ENCODE results near the gene TAS1R1.
A peak's percentile ranks its signal among the peaks of the same experiment; 100 is the strongest.
"Not testable (repeated sequence)": the region's sequence is repeated elsewhere in the genome, so short reads cannot be mapped to it uniquely, and the experiment has no call there.

TAS1R1 gene

DNA sequence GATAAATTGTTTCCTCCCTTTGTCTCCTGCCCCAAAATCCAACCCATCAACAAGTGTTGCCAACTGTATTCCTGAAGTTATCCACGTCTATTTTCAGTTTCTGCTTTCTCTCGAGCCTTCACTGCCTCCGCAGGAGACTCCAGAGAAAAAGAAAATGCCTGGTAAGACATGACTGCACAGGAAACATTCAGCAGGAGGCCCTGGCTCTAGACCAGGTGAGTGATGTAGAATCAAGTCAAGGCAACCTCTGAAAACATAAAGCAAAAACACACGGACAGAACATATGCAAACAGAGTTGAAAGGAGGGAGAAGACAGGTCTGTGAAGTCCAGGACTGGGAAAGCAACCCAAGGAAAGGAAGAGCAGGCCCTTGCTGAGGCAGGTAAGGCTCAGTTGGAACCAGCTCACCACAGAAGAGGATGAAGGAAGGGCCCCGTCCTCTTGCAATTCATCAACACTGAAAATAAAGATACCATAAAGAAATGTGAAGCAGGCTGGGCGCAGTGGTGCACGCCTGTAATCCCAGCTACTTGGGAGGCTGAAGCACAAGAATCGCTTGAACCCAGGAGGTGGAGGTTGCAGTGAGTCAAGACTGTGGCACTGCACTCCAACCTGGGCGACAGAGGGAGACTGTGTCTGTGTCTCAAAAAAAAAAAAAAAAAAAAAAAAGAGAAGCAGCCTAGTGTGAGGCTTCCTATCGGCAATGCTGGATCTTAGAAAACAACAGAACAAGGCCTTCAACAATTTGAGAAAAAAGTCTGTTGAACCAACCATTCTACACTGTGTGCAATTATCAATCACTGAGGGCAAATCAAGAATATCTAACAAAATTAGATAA is 9.6 kb upstream of the TAS1R1 start:
- DNase-seq (ENCODE audit: low read depth in 2 of 2): peak; percentile 29 to 48
- H3K4me3 ChIP-seq (replicated peaks in 1 of 2; ENCODE audit: low read depth in 2 of 2, low read length in 2 of 2): no peak overlapping the region
- TF ChIP-seq, protein P1, sequence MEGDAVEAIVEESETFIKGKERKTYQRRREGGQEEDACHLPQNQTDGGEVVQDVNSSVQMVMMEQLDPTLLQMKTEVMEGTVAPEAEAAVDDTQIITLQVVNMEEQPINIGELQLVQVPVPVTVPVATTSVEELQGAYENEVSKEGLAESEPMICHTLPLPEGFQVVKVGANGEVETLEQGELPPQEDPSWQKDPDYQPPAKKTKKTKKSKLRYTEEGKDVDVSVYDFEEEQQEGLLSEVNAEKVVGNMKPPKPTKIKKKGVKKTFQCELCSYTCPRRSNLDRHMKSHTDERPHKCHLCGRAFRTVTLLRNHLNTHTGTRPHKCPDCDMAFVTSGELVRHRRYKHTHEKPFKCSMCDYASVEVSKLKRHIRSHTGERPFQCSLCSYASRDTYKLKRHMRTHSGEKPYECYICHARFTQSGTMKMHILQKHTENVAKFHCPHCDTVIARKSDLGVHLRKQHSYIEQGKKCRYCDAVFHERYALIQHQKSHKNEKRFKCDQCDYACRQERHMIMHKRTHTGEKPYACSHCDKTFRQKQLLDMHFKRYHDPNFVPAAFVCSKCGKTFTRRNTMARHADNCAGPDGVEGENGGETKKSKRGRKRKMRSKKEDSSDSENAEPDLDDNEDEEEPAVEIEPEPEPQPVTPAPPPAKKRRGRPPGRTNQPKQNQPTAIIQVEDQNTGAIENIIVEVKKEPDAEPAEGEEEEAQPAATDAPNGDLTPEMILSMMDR (IDR thresholded peaks at IDR 0.05; ENCODE audit: low read depth, low read length): no peak

DNA sequence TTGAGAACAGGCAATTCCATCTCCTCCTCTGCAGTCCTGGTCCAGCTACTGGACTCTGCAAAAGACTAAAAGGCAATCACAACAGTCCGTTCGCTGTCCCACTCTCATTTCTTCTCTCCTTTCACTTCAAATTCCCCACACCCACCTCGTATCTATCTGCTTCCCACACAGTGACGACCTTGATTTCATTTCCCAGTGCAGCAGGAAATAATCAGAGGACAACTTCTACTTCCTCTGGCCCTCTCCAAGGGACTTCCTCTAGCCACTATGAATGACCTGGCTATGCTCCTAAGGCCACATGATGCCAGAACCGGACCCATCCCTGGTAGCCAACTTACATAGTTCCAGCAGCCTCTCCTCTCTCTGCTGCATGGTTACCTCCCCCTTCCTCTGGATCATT is 8.8 kb upstream of the TAS1R1 start:
- H3K4me3 ChIP-seq (replicated peaks in 1 of 2; ENCODE audit: low read depth in 2 of 2, low read length in 2 of 2): no peak overlapping the region
- TF ChIP-seq, protein P1 (IDR thresholded peaks at IDR 0.05; ENCODE audit: low read depth, low read length): no peak
- no peak for DNase-seq (ENCODE audit: low read depth in 2 of 2)

DNA sequence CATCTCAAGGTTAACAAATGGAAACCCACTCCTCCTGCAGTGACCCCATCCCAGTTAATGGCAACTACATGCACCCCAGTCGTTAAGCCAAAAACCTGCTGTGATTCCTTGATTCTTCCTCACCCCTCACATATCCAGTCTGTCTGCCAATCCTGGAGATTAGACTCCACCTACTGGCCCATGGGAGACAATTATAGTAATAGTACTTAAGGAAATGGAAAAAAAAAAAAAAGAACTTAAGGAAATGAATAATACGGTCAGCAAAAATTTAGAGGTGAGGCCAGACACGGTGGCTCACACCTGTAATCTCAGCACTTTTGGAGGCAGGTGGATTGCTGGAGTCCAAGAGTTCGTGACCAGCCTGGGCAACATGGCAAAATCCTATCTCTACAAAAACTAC is 7.8 kb upstream of the TAS1R1 start:
- H3K4me3 ChIP-seq (replicated peaks in 1 of 2; ENCODE audit: low read depth in 2 of 2, low read length in 2 of 2): no peak overlapping the region
- DNase-seq (ENCODE audit: low read depth in 2 of 2): peak; percentile 32 to 35
- TF ChIP-seq, protein P1 (IDR thresholded peaks at IDR 0.05; ENCODE audit: low read depth, low read length): no peak

DNA sequence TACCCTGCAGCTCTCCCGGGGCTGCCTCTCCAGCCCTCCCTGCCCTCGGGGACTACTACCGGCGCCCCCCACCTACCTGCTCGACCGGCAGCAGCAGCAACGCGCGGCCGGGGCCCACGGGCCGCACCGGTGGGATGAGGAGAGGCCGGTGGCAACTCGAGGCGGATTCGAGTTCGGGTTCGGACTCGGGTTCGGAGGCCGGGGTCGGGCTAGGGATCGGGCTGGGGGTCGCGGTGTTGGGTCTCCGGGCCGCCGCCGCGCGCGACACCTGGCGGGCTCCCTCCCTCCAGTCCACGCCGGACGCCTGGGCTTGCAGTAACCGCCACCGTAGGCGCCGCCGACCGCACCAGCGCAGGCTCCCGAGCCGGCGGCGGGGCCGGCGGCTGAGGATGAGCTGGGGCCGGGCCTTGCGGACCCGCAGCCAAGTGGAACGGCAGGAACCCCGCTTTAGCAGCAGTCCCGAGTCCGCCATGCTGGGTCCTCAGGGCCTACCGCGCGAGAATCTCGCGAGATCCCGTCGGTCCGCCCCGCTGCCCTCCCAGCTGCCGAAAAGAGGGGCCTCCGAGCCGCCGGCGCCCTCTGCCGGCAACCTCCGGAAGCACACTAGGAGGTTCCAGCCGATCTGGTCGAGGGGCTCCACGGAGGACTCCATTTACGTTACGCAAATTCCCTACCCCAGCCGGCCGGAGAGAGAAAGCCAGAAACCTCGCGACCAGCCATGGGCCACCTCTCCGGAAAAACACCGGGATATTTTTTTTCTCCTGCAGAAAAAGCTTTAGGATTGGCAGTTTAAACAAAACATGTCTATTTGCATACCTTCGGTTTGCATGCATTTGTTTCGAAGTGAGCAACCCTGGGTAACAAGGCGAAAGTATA is 838 bp upstream of the TAS1R1 start, which contains the start of gene NOL9:
Gene NOL9, minus strand, starts transcription at position 483 of the 876 bp plus-strand sequence. Its CDS starts 11 bp downstream, at position 472.
- DNase-seq (ENCODE audit: low read depth in 2 of 2): peak; percentile 92 to 93
- TF ChIP-seq, protein P1 (IDR thresholded peaks at IDR 0.05; ENCODE audit: low read depth, low read length): peak; percentile 97
- peak within 1 kb of the TSS; percentile 94 to 96 for H3K4me3 ChIP-seq (replicated peaks in 1 of 2; ENCODE audit: low read depth in 2 of 2, low read length in 2 of 2)

DNA sequence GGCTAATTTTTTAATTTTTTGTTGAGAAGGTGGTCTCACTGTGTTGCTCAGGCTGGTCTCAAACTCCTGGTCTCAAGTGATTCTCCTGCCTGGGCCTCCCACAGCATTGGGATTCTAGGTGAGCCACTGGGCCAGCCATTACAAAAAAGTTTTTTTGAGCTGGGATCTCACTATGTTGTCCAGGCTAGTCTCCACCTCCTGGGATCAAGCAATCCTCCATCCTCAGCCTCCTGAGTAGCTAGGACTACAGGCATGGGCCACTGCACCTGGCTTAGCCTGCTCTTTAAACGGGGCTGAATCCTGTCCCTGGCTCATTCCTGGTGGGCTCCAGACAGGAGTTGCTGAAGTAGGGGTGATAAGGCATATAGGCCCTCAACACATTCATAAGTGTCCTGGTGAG is 2.5 kb downstream of the TAS1R1 start:
- no peak for DNase-seq (ENCODE audit: low read depth in 2 of 2)
- H3K4me3 ChIP-seq (replicated peaks in 1 of 2; ENCODE audit: low read depth in 2 of 2, low read length in 2 of 2): no peak overlapping the region
- TF ChIP-seq, protein P1 (IDR thresholded peaks at IDR 0.05; ENCODE audit: low read depth, low read length): no peak

DNA sequence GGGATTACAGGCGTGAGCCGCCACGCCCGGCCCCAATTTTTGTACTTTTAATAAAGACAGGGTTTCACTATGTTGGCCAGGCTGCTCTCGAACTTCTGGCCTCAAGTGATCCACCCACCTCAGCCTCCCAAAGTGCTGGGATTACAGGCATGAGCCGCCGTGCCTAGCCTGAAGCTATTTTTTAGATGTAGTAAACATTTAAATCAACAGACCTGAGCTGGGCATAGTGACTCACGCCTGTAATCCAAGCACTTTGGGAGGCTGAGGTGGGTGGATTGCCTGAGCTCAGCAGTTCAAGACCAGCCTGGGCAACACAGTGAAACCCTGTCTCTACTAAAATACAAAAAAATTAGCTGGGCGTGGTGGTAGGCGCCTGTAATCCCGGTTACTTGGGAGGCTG is 4.1 kb downstream of the TAS1R1 start:
- H3K4me3 ChIP-seq (replicated peaks in 1 of 2; ENCODE audit: low read depth in 2 of 2, low read length in 2 of 2); DNase-seq (ENCODE audit: low read depth in 2 of 2): not testable (repeated sequence)

DNA sequence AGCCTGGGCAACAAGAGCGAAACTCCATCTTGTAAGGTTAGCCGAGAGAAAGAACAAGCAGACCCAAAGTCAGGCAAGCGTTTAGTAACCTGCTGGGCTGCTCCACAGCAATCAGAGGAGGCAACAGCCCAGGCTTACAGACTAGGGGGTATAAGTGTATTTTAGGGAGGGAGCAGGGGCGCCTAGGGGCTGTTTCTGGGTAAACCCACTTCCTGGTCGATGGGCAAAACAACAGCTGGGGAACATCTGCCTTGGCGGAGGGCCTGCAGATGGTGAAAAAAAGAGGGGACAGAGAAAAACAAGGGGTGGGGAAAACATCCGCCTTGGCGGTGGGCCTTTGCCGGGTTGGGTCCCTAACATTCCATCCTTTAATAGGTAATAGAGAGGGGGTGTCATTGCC is 5.2 kb downstream of the TAS1R1 start:
- no peak for DNase-seq (ENCODE audit: low read depth in 2 of 2)

More for the DNA sequence above, 5.2 kb downstream of the TAS1R1 start:
- no peak overlapping the region for H3K4me3 ChIP-seq (replicated peaks in 1 of 2; ENCODE audit: low read depth in 2 of 2, low read length in 2 of 2)
- TF ChIP-seq, protein P1 (IDR thresholded peaks at IDR 0.05; ENCODE audit: low read depth, low read length): no peak

All from cardiac fibroblast (primary cell).